GM19455 (cell line): ENCODE data around the gene ATXN7L2.

Experiments used
- ATAC-seq: cut with Tn5 transposase; IDR thresholded peaks from one replicate; pipeline ENCODE4 v1.9.1; 2021; ENCODE audit not compliant: unreplicated experiment

ATXN7L2 gene

DNA sequence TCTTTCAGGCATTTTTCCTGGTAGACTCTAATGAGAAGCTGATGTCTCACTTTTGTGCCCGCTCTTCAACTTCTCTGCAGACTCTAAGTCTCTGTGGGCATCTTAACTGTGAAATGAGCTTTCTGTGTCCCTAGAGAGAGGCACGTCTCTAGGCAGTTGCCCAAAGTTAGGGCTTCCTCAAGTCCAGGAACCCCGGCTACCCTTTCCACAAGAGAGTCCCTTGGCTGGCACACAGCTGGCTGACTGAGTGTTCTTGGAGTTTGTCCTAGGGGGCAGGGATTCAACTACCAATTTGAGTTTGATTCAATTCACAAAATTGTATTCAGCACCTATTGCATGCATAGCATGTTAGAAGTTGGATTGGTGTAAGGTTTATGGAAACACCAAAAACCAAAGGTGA is 57.4 kb downstream of the ATXN7L2 start:
- ATAC-seq, result no peak
